CD4-positive, alpha-beta T cell (primary cell): ENCODE data around the gene TEX35. TPM values are rescaled to one million over a fixed set of nuclear protein-coding genes. Genes with fewer than 3 reads are reported as not detected.
A peak's percentile ranks its signal among the peaks of the same experiment; 100 is the strongest.

ENCODE experiments used
- ATAC-seq: fragments of 200-7000 bp; cut with Tn5 transposase; one replicate; pipeline ENCODE4 v1.10.0; 2022; ENCODE audit warnings: mild to moderate bottlenecking; ENCODE audit not compliant: poor library complexity
- CTCF ChIA-PET: fragments of 350-600 bp; sonication (Branson Sonifier 250); formaldehyde crosslinking; loops from one replicate; lab custom pipeline; 2021; ENCODE audit warnings: antibody characterized with exemption, inconsistent platforms; lab: Charles Lee
- POLR2A ChIA-PET: fragments of 350-600 bp; sonication (Branson Sonifier 250); formaldehyde crosslinking; loops from one replicate; lab custom pipeline; 2021; ENCODE audit warnings: antibody characterized with exemption, inconsistent platforms; lab: Charles Lee
- DNase-seq, 14 experiments: peaks; one replicate each; pipeline ENCODE4 v3.0.0-alpha.2; 2013 to 2020; ENCODE audit warnings: mixed read lengths in 2 of 14
- H3K27ac ChIP-seq, 2 donors: one replicate each; pipeline versions ENCODE4 v1.5.1 to v1.7.0; 2013; ENCODE audit warnings: low read length in 2 of 2, low read depth in 1 of 2, mild to moderate bottlenecking in 1 of 2
- H3K27me3 ChIP-seq, 2 experiments: 1 replicate in 1 of 2; 2 replicates in 1 of 2; pipeline versions ENCODE4 v1.6.1 to v1.7.0; 2013; ENCODE audit warnings: low read length in 2 of 2, control low read depth in 1 of 2, mild to moderate bottlenecking in 1 of 2, moderate library complexity in 1 of 2; ENCODE audit not compliant: insufficient read depth in 2 of 2, control insufficient read depth in 1 of 2
- H3K36me3 ChIP-seq: one replicate; pipeline ENCODE4 v1.6.1; 2013; ENCODE audit warnings: low read length, control low read depth; ENCODE audit not compliant: insufficient read depth
- H3K4me1 ChIP-seq: one replicate; pipeline ENCODE4 v1.6.1; 2013; ENCODE audit warnings: low read length, control low read depth; ENCODE audit not compliant: insufficient read depth
- H3K4me3 ChIP-seq: one replicate; pipeline ENCODE4 v1.5.1; 2013; ENCODE audit warnings: mild to moderate bottlenecking, low read length, moderate library complexity
- H3K9me3 ChIP-seq, 2 experiments: 1 replicate in 1 of 2; 2 replicates in 1 of 2; pipeline versions ENCODE4 v1.6.1 to v1.7.0; 2013; ENCODE audit warnings: low read length in 2 of 2, mild to moderate bottlenecking in 2 of 2, control low read depth in 1 of 2, moderate library complexity in 1 of 2; ENCODE audit not compliant: control insufficient read depth in 1 of 2, insufficient read depth in 1 of 2
- H3K27ac Mint-ChIP-seq: one replicate; pipeline ENCODE4 v1.8.0; 2020; ENCODE audit warnings: mixed read lengths
- H3K27me3 Mint-ChIP-seq: one replicate; pipeline ENCODE4 v1.8.0; 2021; ENCODE audit warnings: mixed read lengths
- H3K36me3 Mint-ChIP-seq: one replicate; pipeline ENCODE4 v1.8.0; 2021; ENCODE audit warnings: low read depth, mixed read lengths
- H3K4me1 Mint-ChIP-seq: one replicate; pipeline ENCODE4 v1.8.0; 2021; ENCODE audit warnings: low read depth, mixed read lengths
- H3K4me3 Mint-ChIP-seq: one replicate; pipeline ENCODE4 v1.8.0; 2020; ENCODE audit warnings: mild to moderate bottlenecking, mixed read lengths
- H3K9me3 Mint-ChIP-seq: one replicate; pipeline ENCODE4 v1.8.0; 2020; ENCODE audit warnings: mixed read lengths
- intact Hi-C, 2 experiments: fragments of 100-400 bp; cut with DNase I in 1 of 2; cut with micrococcal nuclease in 1 of 2; formaldehyde crosslinking; loops; one replicate each; pipeline versions ENCODE4 v1.15.1 to v1.9.0; 2023 to 2025; cut with DNase I, micrococcal nuclease
- total RNA-seq, 174 experiments: library from RNA in 2 of 174; stranded (reverse) in 2 of 174; gene quantifications; one replicate each; pipeline ENCODE4 v1.2.3 and lab custom pipeline; 2021 to 2026
- TF ChIP-seq, protein P1 (sequence below): fragments of 200-600 bp; IDR thresholded peaks from one replicate; pipeline ENCODE4 v1.8.0; 2022; ENCODE audit warnings: antibody characterized with exemption, mild to moderate bottlenecking

The TEX35 gene
- total RNA-seq, 2 experiments from 2014 or later, result not detected

- TF ChIP-seq, protein P1, sequence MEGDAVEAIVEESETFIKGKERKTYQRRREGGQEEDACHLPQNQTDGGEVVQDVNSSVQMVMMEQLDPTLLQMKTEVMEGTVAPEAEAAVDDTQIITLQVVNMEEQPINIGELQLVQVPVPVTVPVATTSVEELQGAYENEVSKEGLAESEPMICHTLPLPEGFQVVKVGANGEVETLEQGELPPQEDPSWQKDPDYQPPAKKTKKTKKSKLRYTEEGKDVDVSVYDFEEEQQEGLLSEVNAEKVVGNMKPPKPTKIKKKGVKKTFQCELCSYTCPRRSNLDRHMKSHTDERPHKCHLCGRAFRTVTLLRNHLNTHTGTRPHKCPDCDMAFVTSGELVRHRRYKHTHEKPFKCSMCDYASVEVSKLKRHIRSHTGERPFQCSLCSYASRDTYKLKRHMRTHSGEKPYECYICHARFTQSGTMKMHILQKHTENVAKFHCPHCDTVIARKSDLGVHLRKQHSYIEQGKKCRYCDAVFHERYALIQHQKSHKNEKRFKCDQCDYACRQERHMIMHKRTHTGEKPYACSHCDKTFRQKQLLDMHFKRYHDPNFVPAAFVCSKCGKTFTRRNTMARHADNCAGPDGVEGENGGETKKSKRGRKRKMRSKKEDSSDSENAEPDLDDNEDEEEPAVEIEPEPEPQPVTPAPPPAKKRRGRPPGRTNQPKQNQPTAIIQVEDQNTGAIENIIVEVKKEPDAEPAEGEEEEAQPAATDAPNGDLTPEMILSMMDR, result no peak
- peaks cover 10% of the 10 kb centered on the region for H3K4me1 Mint-ChIP-seq
- peak overlapping the region; percentile 74 for H3K4me3 Mint-ChIP-seq
- ChIA-PET POLR2A (no interaction called here), CTCF (no interaction called here)
- Histone ChIP-seq H3K9me3 (no peaks in the 10 kb centered on the region), H3K27me3 (no peaks in the 10 kb centered on the region), H3K4me3 (no peak overlapping the region), H3K27ac (no peak overlapping the region), H3K36me3 (no peaks in the 10 kb centered on the region), H3K4me1 (peaks cover 16% of the 10 kb centered on the region)
- intact Hi-C loops, result loop anchor here in 1 of 2 experiments (10.0 kb wide), 1 partner anchor 1276 kb away; no protein-coding TSS in a partner anchor
- H3K27ac Mint-ChIP-seq, result no peak overlapping the region
- no peaks in the 10 kb centered on the region for H3K36me3 Mint-ChIP-seq
- H3K27me3 Mint-ChIP-seq, result no peaks in the 10 kb centered on the region
- no peak for ATAC-seq
- no peak for DNase-seq
- no peaks in the 10 kb centered on the region for H3K9me3 Mint-ChIP-seq
These were observed 26.4 kb downstream of the TEX35 start for GRCh38 chr1:178539291-178539690.

DNA sequence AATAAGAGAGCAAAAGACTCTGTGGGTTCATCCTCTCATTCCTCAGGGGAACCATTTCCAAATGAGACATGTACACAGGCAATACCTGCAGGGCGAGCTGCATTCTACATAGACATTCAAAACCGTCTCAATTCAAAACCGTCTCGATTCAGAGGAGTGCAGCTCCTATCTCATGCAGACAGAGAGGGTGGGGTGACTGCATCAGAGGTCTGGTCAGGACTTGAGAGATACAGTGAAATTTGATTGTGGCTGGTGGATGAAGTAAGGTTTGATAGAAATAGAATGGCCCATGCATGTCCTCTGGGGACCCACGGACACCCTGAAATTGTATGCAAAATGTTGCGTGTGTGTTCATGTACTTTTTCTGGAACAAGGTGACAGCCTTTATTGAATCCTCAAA, 27.3 kb downstream of the TEX35 start:
- Mint-ChIP-seq H3K27ac (no peak overlapping the region), H3K4me3 (peak overlapping the region; percentile 30), H3K36me3 (no peaks in the 10 kb centered on the region), H3K4me1 (peaks cover 10% of the 10 kb centered on the region), H3K9me3 (no peaks in the 10 kb centered on the region), H3K27me3 (no peaks in the 10 kb centered on the region)
- ChIA-PET POLR2A (no interaction called here), CTCF (interaction anchor here (1.1 kb wide), 1 partner anchor 8 kb away, joined by 6 read pairs; no protein-coding TSS in a partner anchor)
- peaks cover 16% of the 10 kb centered on the region for H3K4me1 ChIP-seq
- H3K36me3 ChIP-seq, result no peaks in the 10 kb centered on the region
- H3K9me3 ChIP-seq, result no peaks in the 10 kb centered on the region
- TF ChIP-seq, protein P1, result no peak
- intact Hi-C loops, result loop anchor here (5.0 to 10.0 kb wide), 3 partner anchors 185 to 1275 kb away; partner anchors contain the start of genes AXDND1 (in 1 of the 2) and RALGPS2 (in 1 of the 2)
- H3K27ac ChIP-seq, result no peak overlapping the region
- DNase-seq, result no peak
- no peak for ATAC-seq
- no peaks in the 10 kb centered on the region for H3K27me3 ChIP-seq
- H3K4me3 ChIP-seq, result no peak overlapping the region

DNA sequence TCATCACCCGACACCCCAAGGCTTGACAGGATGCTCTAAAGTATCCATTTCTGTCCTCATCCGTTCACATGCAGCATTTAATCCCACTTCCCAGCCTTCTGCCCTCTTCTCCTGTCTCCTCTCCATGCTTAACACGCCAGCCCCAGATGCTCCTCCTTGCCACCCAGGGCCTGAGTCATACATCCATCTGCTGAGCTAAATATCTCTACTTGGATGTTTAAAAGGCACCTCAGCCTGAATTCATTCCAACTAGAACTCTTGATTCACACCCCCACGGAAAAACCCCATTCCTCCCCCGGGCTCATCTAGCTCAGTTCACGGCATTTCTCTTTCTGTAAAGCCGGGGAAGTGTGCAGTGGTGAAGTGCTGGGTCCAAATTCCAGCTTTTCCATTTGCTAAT, 27.7 kb downstream of the TEX35 start:
- Mint-ChIP-seq H3K4me3 (peak overlapping the region; percentile 30), H3K4me1 (peaks cover 10% of the 10 kb centered on the region), H3K27me3 (no peaks in the 10 kb centered on the region), H3K9me3 (no peaks in the 10 kb centered on the region), H3K27ac (no peak overlapping the region), H3K36me3 (no peaks in the 10 kb centered on the region)
- H3K9me3 ChIP-seq, result no peaks in the 10 kb centered on the region
- DNase-seq (no peak), ATAC-seq (no peak)
- CTCF ChIA-PET, result interaction anchor here (1.1 kb wide), 1 partner anchor 8 kb away, joined by 6 read pairs; no protein-coding TSS in a partner anchor
- POLR2A ChIA-PET, result no interaction called here
- TF ChIP-seq, protein P1, result no peak
- intact Hi-C loops, result loop anchor here (5.0 to 10.0 kb wide), 3 partner anchors 184 to 1274 kb away; partner anchors contain the start of genes AXDND1 (in 1 of the 2) and RALGPS2 (in 1 of the 2)
- no peaks in the 10 kb centered on the region for H3K36me3 ChIP-seq
- peaks cover 16% of the 10 kb centered on the region for H3K4me1 ChIP-seq
- H3K27me3 ChIP-seq, result no peaks in the 10 kb centered on the region
- H3K4me3 ChIP-seq, result no peak overlapping the region
- H3K27ac ChIP-seq, result no peak overlapping the region
